LNCAP (cell line): ENCODE data around the gene MYH11.

Experiments
- TF ChIP-seq, protein P1 (sequence below): fragments of 450-650 bp; IDR thresholded peaks from 2 replicates; pipeline ENCODE4 v1.5.1; 2017; ENCODE audit warnings: mild to moderate bottlenecking

Gene MYH11

GRCh38 chr16:15759070-15759469 lies 97.8 kb downstream of the MYH11 start:
- TF ChIP-seq, protein P1, sequence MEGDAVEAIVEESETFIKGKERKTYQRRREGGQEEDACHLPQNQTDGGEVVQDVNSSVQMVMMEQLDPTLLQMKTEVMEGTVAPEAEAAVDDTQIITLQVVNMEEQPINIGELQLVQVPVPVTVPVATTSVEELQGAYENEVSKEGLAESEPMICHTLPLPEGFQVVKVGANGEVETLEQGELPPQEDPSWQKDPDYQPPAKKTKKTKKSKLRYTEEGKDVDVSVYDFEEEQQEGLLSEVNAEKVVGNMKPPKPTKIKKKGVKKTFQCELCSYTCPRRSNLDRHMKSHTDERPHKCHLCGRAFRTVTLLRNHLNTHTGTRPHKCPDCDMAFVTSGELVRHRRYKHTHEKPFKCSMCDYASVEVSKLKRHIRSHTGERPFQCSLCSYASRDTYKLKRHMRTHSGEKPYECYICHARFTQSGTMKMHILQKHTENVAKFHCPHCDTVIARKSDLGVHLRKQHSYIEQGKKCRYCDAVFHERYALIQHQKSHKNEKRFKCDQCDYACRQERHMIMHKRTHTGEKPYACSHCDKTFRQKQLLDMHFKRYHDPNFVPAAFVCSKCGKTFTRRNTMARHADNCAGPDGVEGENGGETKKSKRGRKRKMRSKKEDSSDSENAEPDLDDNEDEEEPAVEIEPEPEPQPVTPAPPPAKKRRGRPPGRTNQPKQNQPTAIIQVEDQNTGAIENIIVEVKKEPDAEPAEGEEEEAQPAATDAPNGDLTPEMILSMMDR = no peak

- TF ChIP-seq, protein P1 = no peak
Observed at GRCh38 chr16:15757630-15758251, 99.1 kb downstream of the MYH11 start.

DNA sequence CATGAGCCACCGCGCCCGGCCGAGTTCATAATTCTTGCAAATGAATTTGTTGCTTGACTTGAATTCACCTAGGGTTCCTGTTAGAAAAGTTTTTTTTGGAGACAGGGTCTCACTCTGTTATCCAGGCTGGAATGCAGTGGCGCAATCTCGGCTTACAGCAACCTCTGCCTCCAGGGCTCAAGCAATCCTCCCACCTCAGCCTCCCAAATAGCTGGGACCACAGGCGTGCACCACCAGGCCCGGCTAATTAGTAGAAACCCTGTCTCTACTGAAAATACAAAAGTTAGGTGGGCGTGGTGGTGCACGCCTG lies 99.8 kb downstream of the MYH11 start:
- TF ChIP-seq, protein P1 = no peak

DNA sequence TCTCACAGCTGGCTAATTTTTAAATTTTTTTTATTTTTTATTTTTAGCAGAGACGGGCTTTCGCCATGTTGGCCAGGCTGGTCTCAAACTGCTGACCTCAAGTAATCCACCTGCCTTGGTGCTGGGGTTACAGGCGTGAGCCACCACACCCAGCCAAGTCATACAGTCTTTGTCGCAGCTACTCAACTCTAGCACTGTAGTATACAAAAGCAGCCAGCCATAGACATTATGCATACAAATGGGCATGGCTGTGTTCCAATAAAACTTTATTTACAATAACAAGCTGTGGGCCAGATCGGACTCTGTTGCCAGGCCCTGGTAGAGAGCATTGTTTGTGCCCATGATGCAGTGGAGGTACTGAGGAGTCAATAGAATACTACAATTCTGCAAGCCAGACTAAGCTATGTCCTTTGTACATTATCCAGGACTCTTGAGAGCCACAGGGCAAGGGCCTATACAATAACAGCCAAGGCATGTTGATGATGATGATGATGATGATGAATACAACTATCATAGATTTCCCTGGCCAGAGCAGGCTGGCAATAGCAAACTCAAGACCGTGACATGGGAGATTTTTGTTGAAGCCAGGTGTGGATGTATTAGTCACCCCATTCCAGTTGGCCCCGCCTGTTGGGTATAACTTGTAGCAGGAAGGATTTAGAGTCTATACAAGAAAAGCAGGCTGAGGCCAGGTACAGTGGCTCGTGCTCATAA lies 101.8 kb downstream of the MYH11 start:
- TF ChIP-seq, protein P1 = no peak

GRCh38 chr16:15752717-15753488 lies 103.9 kb downstream of the MYH11 start:
- TF ChIP-seq, protein P1 = no peak

DNA sequence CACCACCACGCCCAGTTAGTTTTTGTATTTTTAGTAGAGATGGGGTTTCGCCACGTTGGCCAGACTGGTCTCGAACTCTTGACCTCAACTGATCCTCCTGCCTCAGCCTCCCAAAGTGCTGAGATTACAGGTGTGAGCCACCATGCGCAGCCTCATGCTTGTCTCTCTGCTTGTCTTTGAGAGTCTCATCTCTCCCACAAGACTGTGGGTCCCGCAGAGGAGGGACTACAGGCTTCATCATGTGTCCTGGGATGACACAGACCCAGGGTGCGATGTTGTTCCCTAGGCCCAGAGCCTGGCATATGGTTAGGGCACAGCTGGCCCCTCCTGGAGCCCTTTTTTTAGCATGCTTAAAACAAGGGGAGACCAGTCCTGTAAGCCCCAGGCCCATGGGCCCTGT lies 104.9 kb downstream of the MYH11 start:
- TF ChIP-seq, protein P1 = no peak

DNA sequence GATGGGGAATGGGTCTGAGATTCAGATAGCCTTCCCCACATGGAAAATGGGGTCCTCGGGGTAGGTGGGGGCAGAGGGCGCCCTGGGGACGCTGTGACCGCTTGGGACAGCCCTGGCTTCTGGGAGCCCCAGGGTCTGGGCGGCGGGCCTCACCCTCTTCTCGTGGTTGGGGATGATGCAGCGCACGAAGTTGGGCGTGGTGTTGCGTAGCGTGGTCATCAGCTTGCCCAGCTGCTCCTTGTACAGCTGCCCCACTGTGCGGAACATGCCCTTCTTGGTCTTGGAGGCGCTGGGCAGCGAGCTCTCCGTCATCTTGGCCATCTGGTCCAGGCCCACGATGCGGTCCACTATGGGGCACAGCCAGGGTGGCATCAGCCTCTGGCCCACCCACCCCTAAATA lies 106.8 kb downstream of the MYH11 start:
- TF ChIP-seq, protein P1 = no peak
